NCI-H1930 (cell line): ENCODE results near the gene PCDHB1.
"Not testable (repeated sequence)": the region's sequence is repeated elsewhere in the genome, so short reads cannot be mapped to it uniquely, and the experiment has no call there.

Experiments used
- DNase-seq, 2 experiments: peaks; one replicate each; lab custom pipeline; 2025; lab: John Stamatoyannopoulos, UW

The PCDHB1 gene

DNA sequence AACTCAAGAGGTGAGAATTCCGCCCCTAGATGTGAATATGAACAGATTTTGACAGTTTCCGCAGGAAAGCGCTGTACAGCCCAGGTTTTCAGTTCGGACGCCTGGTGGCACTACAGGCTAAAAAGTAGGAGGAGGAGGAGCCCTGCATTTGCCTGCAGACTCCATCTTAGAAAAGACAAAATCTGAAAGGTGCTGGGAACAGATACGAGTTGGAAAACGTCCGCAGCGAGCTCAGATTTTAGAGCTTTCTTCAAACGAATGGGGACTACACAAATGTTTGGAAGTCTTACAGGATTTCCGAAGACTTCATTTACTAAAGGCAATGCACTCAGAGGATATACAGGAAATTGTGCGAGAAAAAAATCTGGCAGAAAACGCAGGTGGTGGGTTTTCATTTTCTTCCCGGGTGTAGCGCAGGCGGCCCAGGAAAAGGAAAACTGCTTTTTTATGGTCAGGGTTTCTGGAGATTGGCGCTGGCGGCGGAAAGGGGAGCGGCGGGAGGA is 33.4 kb downstream of the PCDHB1 start:
- peak in 1 of 2 experiments; percentile 39 for DNase-seq

DNA sequence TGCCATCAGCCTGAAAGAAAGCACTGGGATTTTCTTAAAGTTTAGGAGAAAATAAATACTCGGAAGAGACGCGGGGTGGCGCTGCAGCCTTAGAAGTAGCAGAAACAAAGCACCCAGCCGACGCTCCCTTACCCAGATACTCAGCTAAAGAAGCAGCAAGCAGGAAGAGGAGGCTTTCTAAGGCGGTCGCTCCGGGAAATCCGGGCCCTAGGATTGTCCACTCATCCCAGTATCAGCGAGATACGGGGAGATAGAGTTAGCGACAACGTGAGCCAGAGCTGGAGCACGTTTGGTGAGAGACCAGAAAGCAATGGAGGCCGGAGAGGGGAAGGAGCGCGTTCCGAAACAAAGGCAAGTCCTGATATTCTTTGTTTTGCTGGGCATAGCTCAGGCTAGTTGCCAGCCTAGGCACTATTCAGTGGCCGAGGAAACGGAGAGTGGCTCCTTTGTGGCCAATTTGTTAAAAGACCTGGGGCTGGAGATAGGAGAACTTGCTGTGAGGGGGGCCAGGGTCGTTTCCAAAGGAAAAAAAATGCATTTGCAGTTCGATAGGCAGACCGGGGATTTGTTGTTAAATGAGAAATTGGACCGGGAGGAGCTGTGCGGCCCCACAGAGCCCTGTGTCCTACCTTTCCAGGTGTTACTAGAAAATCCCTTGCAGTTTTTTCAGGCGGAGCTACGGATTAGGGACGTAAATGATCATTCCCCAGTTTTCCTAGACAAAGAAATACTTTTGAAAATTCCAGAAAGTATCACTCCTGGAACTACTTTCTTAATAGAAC is 43.5 kb downstream of the PCDHB1 start, which contains the start of gene PCDHB2:
PCDHB2 (plus strand) TSS at position 135 of the 782 bp plus-strand sequence; CDS start at position 311, 176 bp downstream.
- no peak for DNase-seq

- DNase-seq, result no peak
Measured at GRCh38 chr5:141095263-141095641, 44.1 kb downstream of the PCDHB1 start.

GRCh38 chr5:141096181-141096580 is 45.0 kb downstream of the PCDHB1 start:
- not testable (repeated sequence) for DNase-seq

GRCh38 chr5:141096586-141096985 is 45.4 kb downstream of the PCDHB1 start:
- DNase-seq, result not testable (repeated sequence)

DNA sequence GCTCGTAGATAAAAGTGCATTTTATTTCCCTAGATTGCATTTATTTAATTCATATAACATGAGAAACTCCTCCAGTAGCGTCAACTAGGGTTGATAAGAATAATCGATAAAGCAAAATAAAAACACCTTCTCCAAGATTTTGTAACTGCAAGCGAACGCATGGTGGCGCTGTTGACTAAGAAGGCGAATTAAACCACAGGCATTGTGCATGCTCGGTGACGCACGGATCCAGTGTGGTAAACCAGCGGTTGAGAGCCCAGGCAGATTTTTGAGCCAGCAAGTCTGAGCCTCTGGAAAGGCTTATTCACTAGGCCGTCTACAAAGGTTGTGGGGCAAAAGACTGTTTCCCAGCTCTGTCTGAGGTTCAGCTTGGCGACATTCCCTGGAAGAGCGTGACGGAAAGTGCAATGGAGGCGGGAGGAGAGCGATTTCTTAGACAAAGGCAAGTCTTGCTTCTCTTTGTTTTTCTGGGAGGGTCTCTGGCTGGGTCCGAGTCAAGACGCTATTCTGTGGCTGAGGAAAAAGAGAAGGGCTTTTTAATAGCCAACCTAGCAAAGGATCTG is 49.1 kb downstream of the PCDHB1 start, which contains the start of gene PCDHB3:
PCDHB3 (plus strand) TSS at position 231 of the 563 bp plus-strand sequence; CDS start at position 408, 177 bp downstream.
- DNase-seq, result peak in 1 of 2 experiments; percentile 24

DNA sequence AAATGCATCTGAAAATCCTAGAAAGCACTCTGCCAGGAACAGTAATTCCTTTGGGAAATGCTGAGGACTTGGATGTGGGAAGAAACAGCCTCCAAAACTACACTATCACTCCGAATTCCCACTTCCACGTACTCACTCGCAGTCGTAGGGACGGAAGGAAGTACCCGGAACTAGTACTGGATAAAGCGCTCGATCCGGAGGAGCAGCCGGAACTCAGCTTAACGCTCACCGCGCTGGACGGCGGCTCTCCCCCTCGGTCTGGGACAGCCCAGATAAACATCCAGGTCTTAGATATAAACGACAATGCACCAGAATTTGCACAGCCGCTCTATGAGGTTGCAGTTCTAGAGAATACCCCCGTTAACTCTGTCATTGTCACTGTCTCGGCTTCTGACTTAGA is 49.9 kb downstream of the PCDHB1 start:
- no peak for DNase-seq

DNA sequence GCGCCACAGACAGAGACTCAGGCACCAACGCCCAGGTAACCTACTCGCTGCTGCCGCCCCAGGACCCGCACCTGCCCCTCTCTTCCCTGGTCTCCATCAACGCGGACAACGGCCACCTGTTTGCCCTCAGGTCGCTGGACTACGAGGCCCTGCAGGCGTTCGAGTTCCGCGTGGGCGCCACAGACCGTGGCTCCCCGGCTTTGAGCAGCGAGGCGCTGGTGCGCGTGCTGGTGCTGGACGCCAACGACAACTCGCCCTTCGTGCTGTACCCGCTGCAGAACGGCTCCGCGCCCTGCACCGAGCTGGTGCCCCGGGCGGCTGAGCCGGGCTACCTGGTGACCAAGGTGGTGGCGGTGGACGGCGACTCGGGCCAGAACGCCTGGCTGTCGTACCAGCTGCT is 50.9 kb downstream of the PCDHB1 start:
- DNase-seq, result not testable (repeated sequence)

DNA sequence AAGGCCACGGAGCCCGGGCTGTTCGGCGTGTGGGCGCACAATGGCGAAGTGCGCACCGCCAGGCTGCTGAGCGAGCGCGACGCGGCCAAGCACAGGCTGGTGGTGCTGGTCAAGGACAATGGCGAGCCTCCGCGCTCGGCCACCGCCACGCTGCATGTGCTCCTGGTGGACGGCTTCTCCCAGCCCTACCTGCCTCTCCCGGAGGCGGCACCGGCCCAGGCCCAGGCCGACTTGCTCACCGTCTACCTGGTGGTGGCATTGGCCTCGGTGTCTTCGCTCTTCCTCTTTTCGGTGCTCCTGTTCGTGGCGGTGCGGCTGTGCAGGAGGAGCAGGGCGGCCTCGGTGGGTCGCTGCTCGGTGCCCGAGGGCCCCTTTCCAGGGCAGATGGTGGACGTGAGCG is 51.3 kb downstream of the PCDHB1 start:
- DNase-seq, result not testable (repeated sequence)

- no peak for DNase-seq
Measured at GRCh38 chr5:141105350-141105749, 54.2 kb downstream of the PCDHB1 start.
